MM.1S (cell line): Measurements from ENCODE around the gene PLEKHG1.

Experiments used
- DNase-seq: peaks from one replicate; pipeline ENCODE4 v3.0.0-alpha.2; 2015
- H2AFZ ChIP-seq: fragments of 300-600 bp; sonication (generic); 2 replicates; pipeline ENCODE4 v1.6.0; 2016; ENCODE audit warnings: antibody characterized with exemption, low read length
- H3F3A ChIP-seq: fragments of 300-600 bp; sonication (generic); 2 replicates; pipeline ENCODE4 v1.6.1; 2016; ENCODE audit warnings: mild to moderate bottlenecking, antibody characterized with exemption, low read length, moderate library complexity, mixed read lengths; ENCODE audit not compliant: insufficient read depth
- H3K27ac ChIP-seq: fragments of 300-600 bp; sonication (generic); 2 replicates; pipeline ENCODE4 v1.5.1; 2016; ENCODE audit warnings: mild to moderate bottlenecking, low read length
- H3K27me3 ChIP-seq: fragments of 300-600 bp; sonication (generic); replicated peaks from 2 replicates; pipeline ENCODE4 v1.6.0; 2016; ENCODE audit warnings: low read length; ENCODE audit not compliant: insufficient read depth
- H3K36me3 ChIP-seq: fragments of 300-600 bp; sonication (generic); replicated peaks from 2 replicates; pipeline ENCODE4 v1.6.1; 2016; ENCODE audit warnings: mild to moderate bottlenecking, low read length, mixed read lengths; ENCODE audit not compliant: insufficient read depth
- H3K4me1 ChIP-seq: fragments of 300-600 bp; sonication (generic); 2 replicates; pipeline ENCODE4 v1.6.1; 2016; ENCODE audit warnings: low read length, mixed read lengths
- H3K4me2 ChIP-seq: fragments of 300-600 bp; sonication (generic); 2 replicates; pipeline ENCODE4 v1.6.0; 2016; ENCODE audit warnings: low read depth, low read length
- H3K4me3 ChIP-seq: fragments of 300-600 bp; sonication (generic); 2 replicates; pipeline ENCODE4 v1.5.1; 2016; ENCODE audit warnings: low read length, mixed read lengths
- H3K79me2 ChIP-seq: fragments of 300-600 bp; sonication (generic); 2 replicates; pipeline ENCODE4 v1.6.1; 2016; ENCODE audit warnings: mixed run types, low read length, mixed read lengths
- H3K9ac ChIP-seq: fragments of 300-600 bp; sonication (generic); 2 replicates; pipeline ENCODE4 v1.6.1; 2016; ENCODE audit warnings: low read length, mixed read lengths
- H3K9me2 ChIP-seq: fragments of 300-600 bp; sonication (generic); replicated peaks from 2 replicates; pipeline ENCODE4 v1.6.1; 2016; ENCODE audit warnings: mild to moderate bottlenecking, low read length, mixed read lengths; ENCODE audit not compliant: insufficient read depth
- H3K9me3 ChIP-seq: fragments of 300-600 bp; sonication (generic); replicated peaks from 2 replicates; pipeline ENCODE4 v1.6.1; 2016; ENCODE audit warnings: mild to moderate bottlenecking, low read length, mixed read lengths; ENCODE audit not compliant: insufficient read depth
- H4K20me1 ChIP-seq: fragments of 300-600 bp; sonication (generic); 2 replicates; pipeline ENCODE4 v1.6.1; 2016; ENCODE audit warnings: mild to moderate bottlenecking, low read length, moderate library complexity, mixed read lengths; ENCODE audit not compliant: insufficient read depth
- EZH2 ChIP-seq: fragments of 300-600 bp; sonication (generic); optimal IDR thresholded peaks from 2 replicates; pipeline ENCODE3; 2017; ENCODE audit warnings: low read depth, mild to moderate bottlenecking, antibody characterized with exemption, low read length, mixed read lengths
- EZH2phosphoT487 ChIP-seq: fragments of 300-600 bp; sonication (generic); IDR thresholded peaks from 2 replicates; pipeline ENCODE4 v1.6.1; 2018; ENCODE audit warnings: antibody characterized with exemption, low read length
- TF ChIP-seq, protein P1 (sequence below): fragments of 300-600 bp; sonication (generic); IDR thresholded peaks from 2 replicates; pipeline ENCODE4 v1.5.1; 2016; ENCODE audit warnings: antibody characterized with exemption, low read length, mixed read lengths

Gene PLEKHG1

DNA sequence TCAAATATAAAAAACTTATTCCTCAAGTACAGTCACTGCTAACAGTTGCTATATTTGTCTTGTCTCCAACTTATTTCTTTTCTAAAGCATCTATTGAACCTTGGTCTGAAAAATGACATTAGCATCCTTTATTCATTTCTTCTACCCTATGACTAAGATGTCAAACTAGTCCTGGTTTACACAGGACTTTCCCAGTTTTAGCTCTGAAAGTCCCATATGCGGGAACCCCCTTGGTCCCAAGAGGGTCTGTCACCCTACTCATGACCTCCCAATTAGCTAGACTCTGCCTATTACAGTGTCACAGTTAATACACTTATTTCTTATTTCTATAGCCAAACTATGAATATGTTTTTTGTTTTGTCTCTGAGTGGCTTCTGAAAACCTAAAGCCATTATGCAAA lies 37.1 kb downstream of the PLEKHG1 start:
- H4K20me1 ChIP-seq, result no peaks in the 10 kb centered on the region
- no peaks in the 10 kb centered on the region for H3K79me2 ChIP-seq
- no peaks in the 10 kb centered on the region for H3K36me3 ChIP-seq
- no peak overlapping the region for H3K9ac ChIP-seq
- H3K4me2 ChIP-seq, result no peak overlapping the region
- H2AFZ ChIP-seq, result no peak overlapping the region
- peaks cover 3% of the 10 kb centered on the region; the same call in 1 of the 2 replicates for H3K4me1 ChIP-seq
- H3K27ac ChIP-seq, result no peak overlapping the region
- no peaks in the 10 kb centered on the region for H3K9me3 ChIP-seq
- no peak overlapping the region for H3K4me3 ChIP-seq
- DNase-seq, result no peak
- H3K27me3 ChIP-seq, result no peaks in the 10 kb centered on the region; the same call in 1 of the 2 replicates
- H3K9me2 ChIP-seq, result no peaks in the 10 kb centered on the region
- no peaks in the 10 kb centered on the region for H3F3A ChIP-seq
- TF ChIP-seq, protein P1, sequence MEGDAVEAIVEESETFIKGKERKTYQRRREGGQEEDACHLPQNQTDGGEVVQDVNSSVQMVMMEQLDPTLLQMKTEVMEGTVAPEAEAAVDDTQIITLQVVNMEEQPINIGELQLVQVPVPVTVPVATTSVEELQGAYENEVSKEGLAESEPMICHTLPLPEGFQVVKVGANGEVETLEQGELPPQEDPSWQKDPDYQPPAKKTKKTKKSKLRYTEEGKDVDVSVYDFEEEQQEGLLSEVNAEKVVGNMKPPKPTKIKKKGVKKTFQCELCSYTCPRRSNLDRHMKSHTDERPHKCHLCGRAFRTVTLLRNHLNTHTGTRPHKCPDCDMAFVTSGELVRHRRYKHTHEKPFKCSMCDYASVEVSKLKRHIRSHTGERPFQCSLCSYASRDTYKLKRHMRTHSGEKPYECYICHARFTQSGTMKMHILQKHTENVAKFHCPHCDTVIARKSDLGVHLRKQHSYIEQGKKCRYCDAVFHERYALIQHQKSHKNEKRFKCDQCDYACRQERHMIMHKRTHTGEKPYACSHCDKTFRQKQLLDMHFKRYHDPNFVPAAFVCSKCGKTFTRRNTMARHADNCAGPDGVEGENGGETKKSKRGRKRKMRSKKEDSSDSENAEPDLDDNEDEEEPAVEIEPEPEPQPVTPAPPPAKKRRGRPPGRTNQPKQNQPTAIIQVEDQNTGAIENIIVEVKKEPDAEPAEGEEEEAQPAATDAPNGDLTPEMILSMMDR, result no peak
- no peak for TF ChIP-seq EZH2phosphoT487
- no peak for TF ChIP-seq EZH2

DNA sequence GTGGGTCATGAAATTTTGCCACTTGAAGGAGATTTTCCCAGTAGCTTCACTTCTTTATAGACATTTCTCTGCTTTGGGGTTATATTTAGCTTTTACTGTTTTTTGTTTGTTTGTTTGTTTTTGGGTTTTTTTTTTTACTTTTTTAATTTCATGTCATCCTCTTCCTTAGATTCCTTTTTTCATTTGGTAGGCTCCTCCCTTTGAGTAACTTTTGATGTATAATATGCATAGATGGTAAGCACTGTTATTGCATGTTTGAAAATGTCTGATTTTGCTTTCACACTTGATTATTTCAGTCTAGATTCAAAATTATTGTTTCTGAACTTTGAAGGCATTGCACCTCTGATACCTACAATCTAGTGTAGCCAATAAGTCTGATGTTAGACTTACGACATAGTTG lies 37.6 kb downstream of the PLEKHG1 start:
- DNase-seq, result no peak
- Histone ChIP-seq H3K79me2 (no peaks in the 10 kb centered on the region), H3K9me2 (no peaks in the 10 kb centered on the region), H3K4me1 (peaks cover 3% of the 10 kb centered on the region; the same call in 1 of the 2 replicates), H3K9me3 (no peaks in the 10 kb centered on the region), H4K20me1 (no peaks in the 10 kb centered on the region), H2AFZ (no peak overlapping the region), H3F3A (no peaks in the 10 kb centered on the region), H3K4me2 (no peak overlapping the region), H3K9ac (no peak overlapping the region), H3K36me3 (no peaks in the 10 kb centered on the region), H3K27ac (no peak overlapping the region), H3K4me3 (no peak overlapping the region), H3K27me3 (no peaks in the 10 kb centered on the region; the same call in 1 of the 2 replicates)
- TF ChIP-seq EZH2, result no peak
- no peak for TF ChIP-seq EZH2phosphoT487
- TF ChIP-seq, protein P1, result no peak

DNA sequence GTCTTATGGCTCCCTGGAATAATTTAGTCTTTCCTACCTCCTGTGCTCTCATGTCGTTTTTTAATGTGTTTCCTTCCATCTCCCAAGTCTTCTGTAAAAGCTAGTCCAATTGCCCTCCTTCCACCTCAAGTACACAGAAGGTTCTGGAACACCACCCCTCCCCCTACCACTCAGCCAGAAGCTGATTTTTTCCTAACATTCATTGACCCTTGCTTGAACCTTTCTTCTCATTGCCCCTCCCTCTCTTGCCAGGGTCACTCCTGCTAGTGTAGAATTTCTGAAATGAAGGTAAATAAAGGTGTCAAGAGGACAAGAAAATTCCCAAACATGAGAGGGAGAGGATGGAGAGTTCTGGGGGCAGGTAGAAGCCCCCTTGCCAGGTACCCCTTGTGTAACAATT lies 38.6 kb downstream of the PLEKHG1 start:
- Histone ChIP-seq H3K4me2 (no peak overlapping the region), H3K27ac (no peak overlapping the region), H4K20me1 (no peaks in the 10 kb centered on the region), H3K4me1 (no peaks in the 10 kb centered on the region), H3F3A (no peaks in the 10 kb centered on the region), H3K9ac (no peak overlapping the region), H3K9me2 (no peaks in the 10 kb centered on the region), H3K79me2 (no peaks in the 10 kb centered on the region), H3K4me3 (no peak overlapping the region), H3K36me3 (no peaks in the 10 kb centered on the region), H3K9me3 (no peaks in the 10 kb centered on the region), H2AFZ (no peak overlapping the region), H3K27me3 (no peaks in the 10 kb centered on the region; the same call in 1 of the 2 replicates)
- no peak for TF ChIP-seq EZH2
- no peak for TF ChIP-seq EZH2phosphoT487
- TF ChIP-seq, protein P1, result no peak
- no peak for DNase-seq
